ENCODE data around the gene ZNF280B.

DNA sequence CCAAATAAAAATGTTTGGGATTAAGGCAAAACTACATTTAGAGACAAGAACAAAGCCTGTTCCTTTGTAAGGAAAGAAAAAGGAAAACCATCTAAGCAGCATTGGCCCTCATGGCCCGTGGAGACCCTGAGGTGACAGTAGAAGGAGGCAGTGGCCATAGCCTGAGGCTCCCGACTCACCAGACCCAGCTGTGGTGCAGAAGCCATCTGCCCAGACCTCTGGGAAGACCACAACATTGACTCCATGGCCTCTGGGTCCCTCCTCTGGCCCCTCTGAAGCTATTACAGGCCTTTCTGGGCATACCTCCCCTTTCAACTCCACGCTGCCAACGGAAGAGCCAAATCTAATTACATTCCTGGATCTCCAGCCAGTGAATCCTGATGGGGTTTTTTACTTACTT lies 44.1 kb upstream of the ZNF280B start:
- TF ChIP-seq POLR2A (IDR thresholded peaks at IDR 0.05) (no peak), CTCF (IDR thresholded peaks at IDR 0.05) (no peak)

All from uterus (tissue), 2 donors.